ENCODE measurements around the gene ALG2.

DNA sequence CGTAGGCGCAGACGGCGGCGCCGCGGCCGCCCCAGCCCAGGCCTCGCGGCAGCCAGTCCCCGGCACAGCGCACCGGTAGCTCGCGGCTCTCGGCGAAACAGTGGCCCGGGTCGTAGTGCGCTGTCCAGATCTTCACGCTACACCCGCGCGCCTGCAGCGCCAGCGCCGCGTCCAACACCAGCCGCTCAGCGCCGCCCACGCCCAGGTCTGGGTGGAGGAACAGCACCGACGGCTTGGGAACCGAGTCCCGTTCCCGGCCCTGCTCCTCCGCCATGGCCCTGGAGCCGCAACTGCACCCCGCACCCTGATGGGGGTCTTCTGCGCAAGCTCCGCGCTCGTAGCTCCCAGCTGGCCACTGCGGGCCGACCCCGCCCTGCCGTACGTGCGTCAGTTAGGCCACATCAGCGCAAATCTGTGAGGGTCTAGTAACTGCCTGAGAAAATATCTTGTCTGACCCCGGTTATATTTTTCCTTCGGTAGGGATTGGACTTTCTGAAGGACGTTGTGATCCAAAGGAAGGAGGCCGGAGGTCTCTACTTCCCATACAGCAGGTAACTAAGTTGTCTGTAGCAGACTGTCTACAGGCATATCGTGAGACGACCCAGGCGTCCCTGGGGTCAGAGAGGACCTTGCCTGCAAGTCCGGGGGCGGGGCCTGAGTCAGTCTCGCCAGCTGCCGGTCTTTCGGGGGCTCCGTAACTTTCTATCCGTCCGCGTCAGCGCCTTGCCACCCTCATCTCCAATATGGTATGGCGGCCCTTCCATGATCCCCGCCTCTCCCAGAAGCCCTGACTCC lies at the start of gene ALG2, which contains the start of gene SEC61B:
- TF ChIP-seq CTCF (conservative IDR thresholded peaks at IDR 0.05; ENCODE audit: low read depth, low read length): no peak
- TF ChIP-seq EZH2 (IDR thresholded peaks at IDR 0.05; ENCODE audit: borderline replicate concordance, low read depth, low read length, poor library complexity, severe bottlenecking): no peak
